ELR (cell line): ENCODE measurements around the gene ADAMTS15.

Source experiments
- DNase-seq: peaks from one replicate; pipeline ENCODE4 v3.0.0-alpha.2; 2015; ENCODE audit warnings: low read depth

Gene ADAMTS15

DNA sequence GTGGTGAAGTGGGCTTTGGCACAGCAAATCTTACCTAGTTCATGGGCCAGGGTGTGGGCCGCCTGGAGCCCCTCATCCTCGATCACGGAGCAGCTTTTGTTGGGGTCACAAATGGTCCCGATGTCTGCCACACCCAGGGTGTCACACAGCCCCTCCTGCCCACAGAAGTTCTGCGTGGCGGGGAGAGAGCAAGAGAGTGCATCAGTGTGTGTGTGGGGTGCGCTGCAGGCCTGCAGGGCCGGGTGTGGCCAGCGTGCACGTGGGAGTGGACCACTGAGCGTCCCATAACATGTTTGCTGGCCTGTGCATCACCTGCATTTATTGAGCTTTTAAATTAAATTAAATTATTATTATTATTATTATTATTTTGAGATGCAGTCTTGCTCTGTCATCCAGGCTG, 31.5 kb upstream of the ADAMTS15 start:
- DNase-seq: no peak

DNA sequence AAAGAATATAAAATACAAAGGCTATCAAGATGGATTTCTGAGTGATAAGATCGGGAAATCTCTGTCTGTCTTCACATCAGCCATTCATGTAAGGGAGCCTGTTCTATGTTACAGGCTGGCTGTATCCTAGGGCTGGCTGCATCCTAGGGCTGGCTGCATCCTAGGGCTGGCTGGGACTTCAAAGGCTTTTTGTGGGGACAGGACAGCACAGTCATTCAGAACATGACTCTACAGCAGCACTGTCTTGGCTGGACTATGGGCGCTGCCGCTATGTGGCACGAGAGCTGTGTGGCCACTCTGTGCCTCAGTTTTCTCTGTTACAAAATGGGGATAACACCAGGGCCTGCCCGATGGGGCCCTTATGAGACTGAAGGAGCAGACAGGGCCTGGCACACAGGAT, 30.2 kb upstream of the ADAMTS15 start:
- DNase-seq: no peak

DNA sequence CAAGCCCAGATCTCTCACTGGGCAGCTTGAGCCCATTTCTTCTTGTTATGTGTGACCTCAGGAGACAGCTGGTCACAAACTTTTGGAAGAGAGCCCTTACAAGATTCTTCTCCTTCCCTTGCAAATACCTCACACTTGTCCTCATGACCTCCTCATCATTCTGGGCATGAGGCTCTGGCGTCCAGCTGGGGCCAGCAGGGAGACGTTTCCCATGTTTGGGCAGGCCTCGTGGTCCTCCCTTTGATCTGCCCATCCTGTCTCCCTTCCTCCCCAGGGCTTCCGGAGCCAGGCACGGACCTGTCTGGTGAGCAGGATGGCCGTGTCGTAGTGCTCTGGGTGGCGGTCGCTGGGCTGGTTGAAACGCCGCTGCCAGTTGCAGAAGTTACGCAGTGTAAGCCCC, 29.7 kb upstream of the ADAMTS15 start:
- DNase-seq: no peak

DNA sequence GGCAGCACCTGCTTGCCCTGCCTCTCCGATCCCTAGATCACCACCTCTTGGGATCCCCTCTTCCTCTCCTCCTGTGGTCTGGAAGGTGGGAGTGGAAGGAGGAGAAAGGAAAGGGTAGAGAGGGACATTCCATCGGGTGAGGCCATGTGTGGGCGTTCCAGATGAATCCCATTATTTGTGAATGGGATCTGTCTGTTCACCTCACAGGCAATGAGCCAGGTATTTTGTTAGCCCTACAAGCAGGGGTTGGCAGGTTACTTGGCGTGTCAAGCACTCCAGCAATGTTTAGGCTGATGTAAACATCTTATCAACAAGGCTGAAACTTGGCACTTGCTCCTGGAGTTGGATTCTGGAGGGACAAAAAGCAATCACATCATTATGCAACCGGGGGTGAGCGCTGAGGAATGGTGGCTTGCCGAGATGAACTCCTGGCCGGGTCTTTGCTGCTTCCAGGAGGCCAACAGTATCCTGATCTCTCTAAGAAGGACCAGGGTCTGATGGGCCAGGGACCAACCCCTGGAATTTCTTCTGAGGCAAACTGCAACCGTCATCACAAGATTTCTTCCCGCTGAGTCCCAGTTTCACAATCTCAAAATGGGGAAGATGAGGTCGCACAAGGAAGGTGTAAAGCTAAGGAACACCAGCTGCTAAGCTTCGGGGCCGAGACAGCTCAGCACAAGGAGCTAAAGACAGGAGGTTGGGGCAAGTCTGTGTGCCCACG, 27.8 kb upstream of the ADAMTS15 start:
- no peak for DNase-seq

DNA sequence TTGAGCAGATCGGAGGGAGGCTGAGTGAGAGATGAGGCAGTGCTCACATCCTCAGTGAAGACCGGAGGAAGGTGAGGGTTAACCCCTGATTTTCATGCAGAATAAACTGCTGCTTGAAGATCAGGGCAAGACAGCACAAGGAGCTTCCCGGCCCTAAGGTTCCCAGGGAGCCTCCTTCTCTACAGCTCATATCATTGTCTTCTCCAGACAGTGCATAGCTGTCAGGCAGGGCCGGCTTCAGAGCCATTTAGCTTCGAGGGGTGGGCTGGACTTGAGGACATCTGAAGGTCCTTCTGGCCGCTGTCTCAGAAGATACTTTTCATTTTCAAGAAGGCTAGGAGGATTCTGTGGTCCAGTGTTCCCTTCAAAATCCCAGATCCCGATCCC, 27.3 kb upstream of the ADAMTS15 start:
- DNase-seq: no peak

DNA sequence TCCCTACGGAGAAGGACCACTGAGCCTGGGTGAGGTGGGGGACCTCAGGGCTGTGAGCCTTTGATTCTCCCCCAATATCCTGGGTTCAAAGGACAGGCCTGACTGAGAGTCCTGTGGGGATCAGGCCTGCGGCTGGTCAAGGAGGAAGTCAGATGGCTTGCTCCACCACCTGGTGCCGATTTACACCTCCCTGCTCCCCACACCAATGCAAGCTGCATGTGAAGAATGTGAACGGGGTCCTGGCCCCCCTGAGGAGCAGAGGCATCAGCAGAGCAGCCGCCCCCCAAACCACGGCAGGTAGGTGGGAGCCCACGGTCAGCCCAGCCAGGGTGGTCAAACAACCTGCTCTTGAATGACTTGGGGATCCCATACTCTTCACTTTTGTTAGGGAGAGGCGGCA, 26.7 kb upstream of the ADAMTS15 start:
- no peak for DNase-seq

DNA sequence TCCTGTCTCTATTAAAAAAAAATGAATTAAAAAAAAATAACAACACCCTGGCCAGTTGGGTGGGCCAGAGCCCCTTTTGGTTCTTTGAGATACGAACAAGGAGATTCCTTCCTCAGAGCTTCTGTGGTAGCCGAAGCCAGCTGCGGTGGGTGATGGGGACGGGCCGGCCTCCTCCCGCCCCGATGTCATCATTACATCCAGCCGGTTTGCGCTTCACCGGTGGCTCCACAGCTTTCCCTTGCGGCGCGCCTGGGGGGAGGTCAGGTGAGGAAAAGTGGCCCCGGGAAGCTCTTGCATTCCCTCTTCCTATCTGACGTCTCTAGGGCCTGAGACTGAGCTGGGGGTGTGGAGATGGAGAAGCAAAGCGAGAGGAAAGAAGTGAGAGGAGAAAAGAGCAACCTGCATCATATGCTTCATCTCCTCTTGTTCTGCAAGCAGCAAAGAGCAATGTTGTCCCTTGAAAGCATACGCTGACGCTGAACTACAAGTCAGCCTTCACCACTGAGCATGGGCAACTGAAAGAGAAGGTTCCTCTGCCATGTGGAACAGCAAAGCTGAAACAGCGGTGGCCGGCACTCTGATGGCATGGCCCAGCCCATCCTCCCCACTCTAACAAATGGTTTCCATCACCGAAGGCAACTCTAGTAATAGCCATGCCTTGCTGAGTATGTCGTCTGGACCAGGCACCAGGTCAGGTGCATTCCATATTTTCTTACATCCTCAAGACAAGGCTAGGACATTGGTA, 26.0 kb upstream of the ADAMTS15 start:
- DNase-seq: no peak

DNA sequence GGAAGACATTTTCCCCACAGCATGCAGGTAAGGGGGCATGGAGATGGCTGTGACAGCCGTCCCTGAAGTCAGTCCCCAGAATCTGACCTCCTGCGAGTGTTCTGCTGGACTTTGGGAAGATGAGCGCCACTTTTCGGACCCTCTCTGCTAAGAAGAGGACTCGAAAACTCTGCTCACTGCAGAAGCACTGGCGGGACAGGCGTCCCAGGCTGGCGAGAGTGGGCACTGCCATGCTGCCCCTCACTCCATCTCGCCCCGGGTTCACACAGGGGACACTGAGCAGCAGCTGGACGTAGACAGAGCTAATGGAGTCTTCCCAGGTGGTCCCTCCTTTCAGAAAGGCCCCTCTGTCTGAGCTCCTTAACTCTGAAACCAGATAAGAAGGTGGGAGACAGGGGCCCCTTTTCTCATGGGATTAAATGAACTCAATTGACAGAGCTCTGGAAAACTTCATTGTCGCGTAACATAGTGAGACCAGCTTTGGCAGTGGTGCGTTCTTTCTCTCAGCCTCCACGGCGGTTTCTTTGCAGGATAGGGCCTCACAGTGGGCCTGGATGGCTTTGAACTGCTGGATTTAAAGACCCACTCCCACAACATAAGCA, 24.8 kb upstream of the ADAMTS15 start:
- no peak for DNase-seq

DNA sequence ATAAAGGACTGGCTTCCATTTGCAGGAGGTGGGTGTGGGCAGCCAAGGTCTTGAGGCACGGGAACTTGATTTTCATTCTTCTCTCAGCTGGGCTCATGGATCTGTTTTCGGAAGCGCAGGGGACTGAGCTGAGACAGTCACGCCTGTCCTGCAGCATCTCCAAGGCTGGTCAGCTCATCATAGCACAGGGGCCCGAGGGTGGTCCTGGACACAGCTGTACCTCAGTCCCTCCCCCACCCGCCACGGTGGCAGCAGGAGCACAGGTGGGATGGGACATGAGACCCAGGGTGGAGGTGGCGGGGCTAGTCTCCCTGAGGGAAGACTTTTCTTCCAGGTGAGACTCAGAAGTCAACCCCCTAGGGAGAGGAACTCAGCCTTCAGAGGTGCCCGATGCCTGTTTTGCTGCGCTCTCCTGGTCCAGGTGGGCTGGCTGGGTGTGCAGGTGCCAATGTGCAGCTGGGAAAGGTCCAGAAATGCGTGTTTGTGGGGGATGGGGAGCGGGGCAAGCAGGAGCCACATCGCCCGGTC, 23.8 kb upstream of the ADAMTS15 start:
- no peak for DNase-seq

DNA sequence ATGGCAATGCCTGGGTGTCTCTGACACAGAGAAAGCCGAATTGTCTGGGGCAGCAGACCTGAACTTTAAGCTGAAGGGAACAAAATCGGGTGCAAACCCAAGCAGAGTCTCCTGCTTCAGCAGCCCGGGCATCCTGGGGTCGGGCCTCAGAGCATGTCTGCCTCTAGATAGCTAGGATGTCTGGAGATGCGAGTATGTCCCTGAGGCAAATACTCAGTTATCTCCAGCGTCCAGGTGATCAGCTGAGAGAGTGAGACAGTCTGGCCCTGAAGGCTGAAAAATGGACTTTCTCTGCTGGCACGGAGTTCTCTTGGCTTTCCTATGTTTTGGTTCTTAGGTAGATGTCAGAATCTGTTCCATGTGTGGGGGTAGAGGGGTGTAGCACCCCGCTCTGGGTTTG, 23.3 kb upstream of the ADAMTS15 start:
- DNase-seq: no peak

DNA sequence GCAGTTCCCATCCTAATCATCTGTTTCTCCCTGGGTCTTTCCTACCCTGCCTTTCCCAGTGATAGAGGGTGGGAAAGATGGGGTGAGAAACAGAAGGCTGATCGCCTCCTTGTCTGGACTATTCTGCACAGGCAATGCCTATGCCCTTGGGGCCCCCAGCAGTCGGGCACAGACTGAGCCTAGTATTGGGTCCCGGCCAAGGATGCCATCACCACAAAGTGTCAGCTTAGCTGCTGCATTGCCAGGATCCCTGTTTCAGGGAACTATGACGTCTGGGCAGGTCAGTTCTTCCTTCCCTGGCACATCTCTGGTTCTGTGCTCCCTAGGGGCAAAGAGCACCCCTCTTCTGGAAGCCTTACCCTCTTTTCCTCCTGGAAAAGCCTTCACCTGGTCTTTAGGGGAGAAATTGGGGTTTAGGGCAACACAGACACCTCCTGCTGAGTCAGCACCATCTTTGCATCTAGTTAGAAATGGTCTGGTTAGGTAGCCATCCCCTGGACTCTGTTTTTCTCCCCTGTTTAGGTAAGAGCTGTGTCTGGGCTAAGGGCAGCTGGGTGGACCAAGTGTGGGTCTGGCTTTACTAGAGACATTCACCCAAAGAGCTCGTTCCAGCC, 22.1 kb upstream of the ADAMTS15 start:
- no peak for DNase-seq

- DNase-seq: no peak
Observed at GRCh38 chr11:130426837-130427341, 21.6 kb upstream of the ADAMTS15 start.

DNA sequence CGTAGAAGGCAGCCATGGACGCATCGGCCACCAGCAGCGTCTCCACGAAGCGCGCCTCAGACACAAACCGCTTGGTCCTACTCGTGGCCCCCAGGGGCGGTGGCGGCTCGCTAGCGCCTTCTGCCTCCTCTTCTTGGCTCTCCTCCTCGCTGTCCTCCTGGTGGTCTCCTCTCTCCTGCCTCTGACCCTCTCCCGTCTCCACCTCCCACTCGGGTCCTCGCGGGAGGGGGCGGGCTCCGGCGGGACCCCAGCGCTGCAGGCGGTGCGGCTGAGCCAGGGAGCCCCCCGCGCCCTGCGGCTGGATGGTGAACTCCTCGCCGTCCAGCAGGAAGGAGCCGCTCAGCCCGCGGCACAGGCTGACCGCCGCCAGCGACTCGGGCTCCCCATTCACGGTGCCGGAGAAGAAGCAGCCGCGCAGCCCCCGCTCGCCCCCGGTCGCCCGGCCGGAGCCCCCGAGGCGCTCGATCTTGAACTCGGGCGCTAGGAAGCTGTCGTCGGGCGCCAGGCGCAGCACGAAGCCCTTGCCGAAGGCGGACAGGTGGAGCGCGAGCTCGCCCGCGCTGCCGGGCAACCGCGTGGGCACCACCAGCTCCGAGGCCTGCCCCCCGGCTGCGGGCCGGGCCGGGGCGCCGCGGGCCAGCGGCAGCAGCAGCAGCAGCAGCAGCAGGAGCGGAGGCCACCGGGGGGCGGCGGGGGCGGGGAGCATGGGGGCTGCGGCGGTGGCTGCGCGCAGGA, 20.7 kb upstream of the ADAMTS15 start:
- DNase-seq: peak; percentile 25

DNA sequence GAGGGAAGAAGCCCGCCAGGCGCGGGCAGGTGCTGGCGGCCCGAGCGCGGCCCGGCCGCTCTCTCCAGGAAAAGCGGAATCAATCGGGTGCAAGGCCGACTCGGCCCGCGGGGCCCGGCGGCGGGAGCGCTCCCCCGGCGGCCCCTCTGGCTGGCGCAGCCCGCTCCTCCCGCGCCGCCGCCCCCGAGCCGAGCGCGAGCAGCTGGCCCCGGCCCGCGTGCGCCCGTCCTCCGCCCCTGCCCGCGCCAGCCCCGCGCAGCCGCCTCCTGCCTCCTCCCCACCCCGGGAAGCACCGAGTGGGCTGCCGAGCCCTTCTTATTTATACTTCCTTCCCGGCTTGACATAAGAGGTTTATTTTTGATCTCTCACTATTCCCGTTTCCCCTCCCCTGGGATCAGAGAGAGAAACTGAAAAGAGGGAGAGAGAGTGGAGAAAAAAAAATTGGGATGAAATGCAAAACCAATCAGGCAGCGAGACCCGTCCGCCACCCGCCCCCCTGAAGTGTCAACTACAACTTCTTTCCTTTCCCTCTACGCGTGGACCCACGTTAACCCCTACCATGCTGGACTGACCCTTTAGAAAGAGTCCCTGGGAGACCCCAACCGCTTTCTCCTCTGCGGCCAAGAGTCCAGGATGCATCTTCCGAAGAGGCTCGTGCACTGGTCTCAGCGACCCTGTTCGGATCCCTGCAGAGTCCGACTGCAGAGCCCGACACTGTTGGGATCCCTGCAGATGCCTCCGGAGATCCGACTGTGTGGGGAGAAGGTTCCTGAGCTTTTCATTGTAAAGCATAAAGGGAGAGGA, 19.9 kb upstream of the ADAMTS15 start, which contains the start of gene ADAMTS8:
TSS of gene ADAMTS8 (minus strand) at position 294 of the 804 bp plus-strand sequence. CDS start 323 bp downstream, outside the sequence.
- no peak for DNase-seq

DNA sequence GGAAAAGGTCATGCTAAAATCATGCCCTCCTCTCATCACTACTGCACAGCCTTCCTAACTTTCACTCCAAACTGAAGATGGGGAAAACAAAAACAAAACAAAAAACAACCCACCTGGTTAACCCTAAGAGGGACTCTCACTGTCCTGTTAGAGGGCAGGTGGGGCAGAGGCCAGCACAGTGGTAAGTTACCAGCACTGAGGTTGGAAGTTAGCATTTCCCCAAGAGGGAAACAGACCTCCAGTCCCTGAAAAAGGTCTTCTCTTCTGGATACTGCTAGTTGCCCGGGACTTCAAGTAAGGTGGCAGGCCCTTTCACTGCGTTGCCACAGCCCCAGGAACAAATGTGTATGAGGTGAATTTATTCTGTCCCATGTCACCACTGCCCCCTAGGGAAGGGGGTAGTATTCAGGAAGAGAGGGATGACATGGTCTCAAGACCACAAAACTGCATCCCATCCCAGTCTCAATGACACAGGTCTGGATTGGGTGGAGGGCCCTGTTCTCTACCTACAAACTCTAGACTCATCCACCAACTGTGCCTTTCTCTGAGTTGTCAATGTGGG, 19.2 kb upstream of the ADAMTS15 start:
- no peak for DNase-seq

DNA sequence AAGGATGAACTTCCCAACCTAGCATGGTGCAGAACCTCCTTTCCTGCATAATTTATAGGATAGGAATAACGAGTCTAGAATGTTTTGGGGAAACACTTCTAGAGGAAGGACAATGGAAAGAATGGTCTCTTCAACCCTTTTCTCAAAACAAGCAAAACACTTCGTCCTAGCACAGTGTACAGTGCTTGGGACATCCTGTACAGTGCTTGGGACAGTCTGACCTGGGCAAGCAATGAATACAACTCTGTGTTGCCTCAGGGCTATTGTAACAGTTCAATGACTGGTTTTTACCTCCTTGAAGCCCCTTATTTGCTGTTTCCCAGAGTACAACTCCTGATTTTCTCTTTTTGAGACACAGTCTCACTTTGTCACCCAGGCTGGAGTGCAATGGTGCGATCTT, 18.5 kb upstream of the ADAMTS15 start:
- DNase-seq: no peak

- peak; percentile 70 for DNase-seq
Observed at GRCh38 chr11:130431331-130431773, 17.1 kb upstream of the ADAMTS15 start.

- DNase-seq: peak; percentile 16
Observed at GRCh38 chr11:130431801-130432200, 16.6 kb upstream of the ADAMTS15 start.

DNA sequence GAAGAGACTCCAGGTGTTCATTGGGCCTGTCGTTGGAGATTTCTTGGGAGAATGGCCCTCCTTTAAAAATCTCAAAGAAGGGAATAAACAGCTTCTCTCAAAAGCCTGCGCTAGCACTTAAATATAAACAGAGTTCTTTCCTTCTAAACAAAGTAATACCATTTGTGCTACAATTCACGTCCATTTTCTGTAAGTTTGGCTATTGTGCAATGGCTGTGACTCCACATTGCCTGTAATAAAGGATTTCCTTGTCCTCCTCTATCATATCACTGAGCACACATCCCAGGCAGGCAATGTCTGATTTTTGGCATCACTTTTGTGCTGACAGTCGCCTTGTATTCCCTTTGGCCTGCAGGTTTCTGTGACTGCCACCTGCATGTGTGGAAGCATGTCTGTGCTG, 15.1 kb upstream of the ADAMTS15 start:
- no peak for DNase-seq

- peak; percentile 81 for DNase-seq
Observed at GRCh38 chr11:130434521-130435223, 13.8 kb upstream of the ADAMTS15 start.
